HG02938 (cell line): ENCODE measurements around the gene PUDP.

Source experiments
- ATAC-seq: cut with Tn5 transposase; IDR thresholded peaks from one replicate; pipeline ENCODE4 v1.9.1; 2021; ENCODE audit warnings: mild to moderate bottlenecking, moderate library complexity; ENCODE audit not compliant: unreplicated experiment

Gene PUDP

GRCh38 chrX:7147413-7147977 is 458 bp downstream of the PUDP start, which contains the start of gene STS:
Gene STS (plus strand): TSS chrX:7147712. CDS start chrX:7253200, 105,488 bp downstream.
- peak; percentile 31 for ATAC-seq

DNA sequence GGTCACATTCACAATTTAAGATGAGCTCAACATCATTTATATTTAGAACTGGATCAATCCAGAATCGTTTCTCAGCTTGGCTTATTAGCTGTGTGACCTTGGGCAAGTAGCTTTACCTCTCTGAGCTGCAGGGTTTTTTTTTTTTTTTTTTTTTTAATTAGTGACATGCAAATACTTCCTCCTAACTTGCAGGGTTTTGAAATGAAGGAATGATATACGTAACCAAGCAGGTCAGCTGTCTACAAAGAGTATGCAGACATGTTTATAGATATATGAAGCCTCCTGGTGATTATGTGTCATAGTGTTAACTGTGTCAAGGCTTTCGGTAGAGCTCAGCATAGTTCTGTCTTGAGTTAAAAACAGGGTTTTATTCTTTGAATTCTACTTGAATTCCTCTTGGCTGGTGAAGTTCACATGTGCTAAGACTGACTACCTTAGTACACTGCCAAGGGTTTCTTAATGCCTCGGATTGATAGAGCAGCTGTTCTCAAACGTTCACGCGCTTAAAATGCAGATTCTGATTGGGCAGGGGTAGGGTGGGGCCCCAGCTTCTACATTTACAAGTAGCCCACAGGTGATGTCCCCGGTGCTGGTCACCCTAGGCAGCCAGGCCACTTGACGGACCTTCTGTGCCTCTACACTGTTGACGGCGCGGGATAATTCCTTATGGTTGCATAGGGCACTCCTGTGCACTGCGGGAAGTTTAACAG is 1.1 kb downstream of the PUDP start:
- ATAC-seq = peak; percentile 15

GRCh38 chrX:7146020-7146702 is 1.8 kb downstream of the PUDP start:
- no peak for ATAC-seq

DNA sequence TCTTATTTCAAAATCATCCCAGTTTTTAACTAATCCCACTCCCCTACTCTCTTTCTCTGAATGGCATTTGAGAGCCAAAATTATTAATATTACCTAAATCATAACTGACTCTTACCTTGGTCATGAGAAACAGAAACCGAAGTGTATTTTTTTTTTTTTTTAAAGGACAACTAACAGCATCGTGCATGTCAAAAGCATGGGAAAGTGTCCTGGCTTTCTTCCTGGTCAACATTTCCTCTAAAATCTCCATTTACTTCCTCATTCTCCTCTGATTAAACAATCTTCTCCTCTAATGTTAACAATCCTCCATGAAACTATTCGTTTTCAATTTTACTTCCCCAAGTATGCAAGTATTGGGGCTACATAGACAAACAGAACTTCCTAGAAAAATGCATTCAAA is 2.5 kb downstream of the PUDP start:
- ATAC-seq = no peak

- no peak for ATAC-seq
These were observed 3.9 kb downstream of the PUDP start for GRCh38 chrX:7143941-7144525.

GRCh38 chrX:7143076-7143475 is 4.9 kb downstream of the PUDP start:
- ATAC-seq = no peak

GRCh38 chrX:7139202-7140081 is 8.5 kb downstream of the PUDP start:
- no peak for ATAC-seq

DNA sequence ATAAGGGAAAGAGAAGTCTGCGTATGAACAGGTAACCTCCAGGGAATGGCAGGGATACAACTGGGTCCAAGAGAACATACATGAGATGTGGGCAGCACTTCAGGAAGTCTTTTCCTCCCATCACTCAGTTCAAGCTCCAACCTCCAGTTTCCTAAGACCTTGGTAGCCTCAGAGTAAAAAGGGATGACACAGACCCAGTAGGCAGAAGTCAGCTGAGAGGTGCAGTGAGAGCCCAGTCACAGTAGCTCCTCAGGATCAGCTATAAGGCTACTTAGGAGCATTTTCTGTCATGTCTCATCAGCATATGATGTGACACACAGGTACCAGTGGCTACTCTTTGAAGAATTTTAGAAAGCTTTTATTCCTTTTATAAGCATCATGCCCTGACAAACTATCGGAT is 13.0 kb downstream of the PUDP start:
- no peak for ATAC-seq

DNA sequence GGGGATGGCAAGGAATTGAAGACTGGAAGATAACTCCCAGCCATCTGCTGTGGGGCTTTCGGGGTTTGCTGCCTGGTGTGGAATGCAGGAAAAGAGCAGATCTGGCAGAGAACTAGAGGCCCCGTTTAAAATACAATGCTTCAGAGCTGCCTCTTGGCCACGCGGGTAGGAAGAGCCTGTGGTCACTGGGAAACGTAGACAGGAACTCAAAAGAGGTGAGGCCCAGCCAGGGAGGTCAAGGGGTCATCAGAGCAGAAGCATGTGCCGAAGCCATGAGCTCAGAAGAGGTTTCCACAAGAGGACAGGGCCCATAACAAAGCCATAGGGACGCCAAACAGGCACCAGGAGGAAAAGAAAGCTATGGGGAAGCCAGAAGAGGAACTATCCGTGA is 14.9 kb downstream of the PUDP start:
- no peak for ATAC-seq

DNA sequence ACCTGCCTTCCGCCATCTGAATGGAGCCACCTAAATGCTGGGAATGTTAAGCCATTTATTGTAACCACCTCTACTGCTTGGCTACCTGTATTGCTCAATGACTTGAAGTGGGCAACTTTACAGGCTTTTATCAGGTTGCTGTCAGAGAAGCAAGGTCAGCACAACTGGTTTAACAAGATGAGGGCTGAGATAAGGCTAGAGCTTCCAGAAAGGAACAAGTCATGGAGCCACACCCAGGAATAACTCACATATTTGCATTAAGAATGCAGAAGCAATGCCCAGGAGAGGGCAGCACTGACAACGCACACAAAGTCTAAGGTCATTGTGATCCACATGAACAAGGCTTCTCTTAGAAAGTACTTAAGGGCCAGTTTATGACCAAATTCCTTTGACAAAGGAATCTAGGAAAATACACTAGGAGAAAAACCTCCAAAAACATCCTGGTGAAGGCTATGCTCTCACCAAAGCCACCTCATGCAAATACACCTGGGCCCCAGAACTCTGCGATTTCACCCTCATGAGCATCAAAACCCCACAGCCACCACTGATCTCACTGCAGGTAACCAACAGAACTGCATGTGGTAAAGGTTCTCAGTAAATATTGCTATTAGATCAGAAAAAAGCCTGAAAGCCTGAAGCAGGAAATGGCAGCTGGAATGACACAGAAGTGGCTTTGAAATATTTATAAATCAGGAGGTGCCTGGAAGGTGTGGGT is 15.5 kb downstream of the PUDP start:
- ATAC-seq = peak; percentile 88

GRCh38 chrX:7131621-7132020 is 16.3 kb downstream of the PUDP start:
- no peak for ATAC-seq

DNA sequence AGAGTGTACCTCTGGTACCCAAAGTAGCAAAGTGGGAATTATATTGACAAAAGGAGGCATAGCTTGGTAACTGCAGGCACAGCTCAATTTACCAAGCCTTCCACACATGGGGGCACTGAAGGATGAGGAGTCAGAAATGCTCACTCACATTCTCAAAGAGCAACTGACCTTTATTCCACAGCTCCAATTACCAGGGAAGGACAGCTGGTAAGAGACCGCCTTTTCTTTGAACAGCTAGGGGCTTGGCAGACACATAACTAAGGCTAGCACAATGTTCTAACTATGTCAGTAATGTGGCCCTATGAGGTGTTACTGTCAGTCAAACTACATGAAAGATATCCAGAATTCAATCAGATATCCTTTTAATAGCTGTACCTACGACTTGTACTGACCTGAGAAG is 20.9 kb downstream of the PUDP start:
- ATAC-seq = no peak

GRCh38 chrX:7120878-7121219 is 27.1 kb downstream of the PUDP start:
- no peak for ATAC-seq

- ATAC-seq = no peak
These were observed 27.7 kb downstream of the PUDP start for GRCh38 chrX:7119950-7120877.

- ATAC-seq = no peak
These were observed 30.4 kb downstream of the PUDP start for GRCh38 chrX:7117587-7117986.

DNA sequence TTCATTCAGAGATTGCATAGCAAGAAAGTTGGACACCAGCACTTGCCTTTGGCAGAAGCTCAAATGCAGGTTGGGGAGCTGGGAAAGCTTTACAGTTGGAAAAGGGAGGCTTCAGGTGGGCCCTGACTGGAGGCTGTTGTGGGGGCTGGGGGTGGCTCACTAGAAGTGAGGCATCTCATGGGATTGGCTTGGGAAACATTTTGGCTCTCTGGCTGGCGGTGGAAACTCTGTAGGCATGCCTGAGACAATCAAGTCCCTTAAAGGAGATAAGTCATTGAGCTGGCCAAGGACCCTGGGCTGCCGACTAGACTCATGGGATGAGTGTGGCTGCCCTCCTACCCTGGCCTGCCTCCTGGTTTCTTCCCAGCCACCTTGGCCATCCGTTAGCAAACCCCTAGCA is 31.9 kb downstream of the PUDP start:
- ATAC-seq = no peak

DNA sequence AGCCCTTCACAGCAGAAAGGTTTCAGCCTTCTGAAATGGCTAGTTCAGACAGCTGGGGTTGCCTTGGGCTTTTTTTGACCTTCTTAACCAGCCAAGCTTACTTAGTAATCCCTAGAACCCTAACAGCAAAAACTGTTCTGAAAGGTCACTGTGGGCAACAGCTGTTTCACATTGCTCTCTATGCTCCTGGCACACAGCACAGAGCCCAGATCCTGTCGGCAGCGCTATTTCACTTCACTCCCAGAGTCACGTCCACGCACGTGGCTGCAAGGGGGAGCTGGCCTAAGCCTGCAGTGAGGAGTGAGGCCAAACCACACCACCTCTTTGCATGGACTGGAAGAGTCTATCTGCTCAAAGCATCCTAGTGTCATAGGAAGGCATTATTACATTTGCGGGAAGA is 32.4 kb downstream of the PUDP start:
- peak; percentile 68 for ATAC-seq

GRCh38 chrX:7112071-7112470 is 35.9 kb downstream of the PUDP start:
- no peak for ATAC-seq

DNA sequence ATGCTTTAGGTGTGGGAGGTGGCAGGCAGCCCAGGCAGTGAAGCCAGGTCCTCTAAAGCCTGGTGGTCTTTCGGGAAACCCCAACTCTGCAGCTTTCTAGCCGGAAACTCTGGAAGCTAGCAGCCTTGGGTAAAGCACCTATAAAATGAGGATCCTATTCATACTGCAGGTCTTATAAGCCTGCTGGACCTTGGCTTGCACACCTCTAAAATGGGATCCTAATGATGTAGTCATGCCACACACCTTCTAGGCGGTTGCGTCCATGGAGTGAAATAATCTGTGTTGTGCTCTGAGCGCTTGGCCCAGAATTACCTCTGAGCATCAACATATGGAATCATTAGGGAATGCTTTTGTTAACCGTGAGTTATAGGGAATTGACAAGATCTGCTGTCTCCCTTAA is 36.4 kb downstream of the PUDP start:
- no peak for ATAC-seq
